ENCODE results near the gene KCTD5. TPM values are rescaled to one million over a fixed set of nuclear protein-coding genes. Genes with fewer than 3 reads are reported as not detected.

The KCTD5 gene
- total RNA-seq, 3 donors from 2014 or later (not counting 1 experiment from before 2014, with no cell fraction given): 34.2 to 37.9 (median 36.5) TPM

DNA sequence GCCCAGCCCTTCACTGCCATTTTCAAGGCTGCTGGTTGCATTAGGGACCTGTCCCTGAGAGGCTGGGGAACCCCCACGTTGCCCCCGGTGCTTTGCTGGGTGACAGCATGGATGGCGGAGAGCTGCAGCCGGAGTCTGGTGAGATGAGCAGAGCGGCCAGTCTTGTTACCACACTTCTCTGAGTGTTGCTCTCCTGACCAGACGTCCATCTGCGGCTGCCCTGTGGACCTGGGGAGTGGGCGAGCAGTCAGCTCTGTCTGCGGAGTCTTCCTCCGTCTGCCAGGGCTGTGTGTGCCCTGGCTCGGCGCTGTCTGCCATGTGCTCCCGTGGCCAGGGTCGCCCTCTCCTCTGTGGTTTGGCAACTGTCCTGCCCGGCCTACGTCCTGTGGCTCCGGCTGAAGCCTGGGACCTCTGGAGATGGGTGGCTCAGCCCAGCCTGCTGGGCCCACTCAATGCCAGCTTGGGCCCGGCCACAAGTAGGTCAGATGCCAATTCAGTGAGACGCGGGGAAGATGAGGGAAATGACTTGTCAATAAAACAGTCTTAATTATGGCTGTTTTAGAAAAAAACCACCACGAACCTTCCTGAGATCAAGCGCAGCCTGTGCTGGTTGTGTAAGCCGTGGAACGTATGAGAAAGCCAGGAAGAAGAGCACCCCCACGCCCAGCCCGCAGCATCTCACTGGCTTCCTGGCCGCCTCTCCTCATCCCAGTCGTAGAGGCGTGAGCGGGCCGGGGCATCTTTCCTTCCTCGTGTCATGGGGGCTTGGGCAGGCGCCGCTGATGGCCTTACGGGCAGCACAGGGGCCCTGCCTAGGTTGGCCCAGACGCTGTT lies 7.9 kb downstream of the KCTD5 start:
- Mint-ChIP-seq H3K27ac (peak overlapping the region in 1 of 2 donors; percentile 16), H3K36me3 (no peaks in the 10 kb centered on the region), H3K9me3 (no peaks in the 10 kb centered on the region), H3K4me1 (peaks cover 23 to 31% of the 10 kb centered on the region in 2 donors), H3K27me3 (ENCODE audit: low read depth in 2 of 2) (no peaks in the 10 kb centered on the region), H3K4me3 (no peak overlapping the region)
- Histone ChIP-seq H3K27me3 (ENCODE audit: control insufficient read depth, insufficient read depth, low read length) (no peaks in the 10 kb centered on the region), H3K9me3 (ENCODE audit: control insufficient read depth, insufficient read depth, low read length) (no peaks in the 10 kb centered on the region), H3K36me3 (ENCODE audit: control insufficient read depth, insufficient read depth, low read length) (peaks cover 20% of the 10 kb centered on the region), H3K27ac (ENCODE audit: low read length) (no peak overlapping the region), H3K4me1 (ENCODE audit: control insufficient read depth, insufficient read depth, low read length) (peaks cover 59% of the 10 kb centered on the region), H3K4me3 (ENCODE audit: low read length) (no peak overlapping the region)
- intact Hi-C loops (cut with micrococcal nuclease): no loop called here
- ATAC-seq: no peak
- DNase-seq: no peak
- TF ChIP-seq, protein P1, sequence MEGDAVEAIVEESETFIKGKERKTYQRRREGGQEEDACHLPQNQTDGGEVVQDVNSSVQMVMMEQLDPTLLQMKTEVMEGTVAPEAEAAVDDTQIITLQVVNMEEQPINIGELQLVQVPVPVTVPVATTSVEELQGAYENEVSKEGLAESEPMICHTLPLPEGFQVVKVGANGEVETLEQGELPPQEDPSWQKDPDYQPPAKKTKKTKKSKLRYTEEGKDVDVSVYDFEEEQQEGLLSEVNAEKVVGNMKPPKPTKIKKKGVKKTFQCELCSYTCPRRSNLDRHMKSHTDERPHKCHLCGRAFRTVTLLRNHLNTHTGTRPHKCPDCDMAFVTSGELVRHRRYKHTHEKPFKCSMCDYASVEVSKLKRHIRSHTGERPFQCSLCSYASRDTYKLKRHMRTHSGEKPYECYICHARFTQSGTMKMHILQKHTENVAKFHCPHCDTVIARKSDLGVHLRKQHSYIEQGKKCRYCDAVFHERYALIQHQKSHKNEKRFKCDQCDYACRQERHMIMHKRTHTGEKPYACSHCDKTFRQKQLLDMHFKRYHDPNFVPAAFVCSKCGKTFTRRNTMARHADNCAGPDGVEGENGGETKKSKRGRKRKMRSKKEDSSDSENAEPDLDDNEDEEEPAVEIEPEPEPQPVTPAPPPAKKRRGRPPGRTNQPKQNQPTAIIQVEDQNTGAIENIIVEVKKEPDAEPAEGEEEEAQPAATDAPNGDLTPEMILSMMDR (IDR thresholded peaks at IDR 0.05): no peak
- WGBS (ENCODE audit: insufficient coverage): 58% methylated on average over 36 of the region's 36 CpGs

DNA sequence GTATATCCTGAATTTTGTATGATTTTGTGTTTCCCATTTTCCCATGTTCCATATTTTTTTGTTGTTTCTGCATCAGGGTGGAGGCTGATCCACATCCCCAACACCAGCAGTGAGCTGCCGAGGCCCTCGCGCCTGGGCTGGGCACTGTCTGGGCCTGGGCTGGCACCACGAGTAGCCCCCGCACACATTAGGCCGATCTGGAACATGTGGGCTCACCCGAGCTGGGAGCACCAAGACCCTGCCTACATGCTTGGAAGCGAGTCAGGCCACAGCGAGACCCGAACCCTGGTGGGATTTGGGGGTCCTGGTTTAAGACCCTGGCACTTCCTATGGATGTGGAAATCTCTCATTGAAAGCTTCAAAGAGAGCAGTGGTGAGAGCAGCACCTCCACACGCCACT lies 8.5 kb downstream of the KCTD5 start:
- Histone ChIP-seq H3K4me3 (ENCODE audit: low read length) (no peak overlapping the region), H3K9me3 (ENCODE audit: control insufficient read depth, insufficient read depth, low read length) (no peaks in the 10 kb centered on the region), H3K4me1 (ENCODE audit: control insufficient read depth, insufficient read depth, low read length) (peaks cover 56% of the 10 kb centered on the region), H3K27me3 (ENCODE audit: control insufficient read depth, insufficient read depth, low read length) (no peaks in the 10 kb centered on the region), H3K36me3 (ENCODE audit: control insufficient read depth, insufficient read depth, low read length) (peaks cover 20% of the 10 kb centered on the region), H3K27ac (ENCODE audit: low read length) (no peak overlapping the region)
- ATAC-seq (no peak), DNase-seq (no peak)
- H3K27me3 Mint-ChIP-seq (ENCODE audit: low read depth in 2 of 2): no peaks in the 10 kb centered on the region
- peak overlapping the region in 1 of 2 donors; percentile 16 for H3K27ac Mint-ChIP-seq
- intact Hi-C loops (cut with micrococcal nuclease): no loop called here
- WGBS (ENCODE audit: insufficient coverage): 95% methylated on average over 11 of the region's 11 CpGs
- TF ChIP-seq, protein P1 (IDR thresholded peaks at IDR 0.05): no peak
- peaks cover 23 to 31% of the 10 kb centered on the region in 2 donors for H3K4me1 Mint-ChIP-seq
- peak overlapping the region; percentile 43 for H3K4me3 Mint-ChIP-seq
- no peaks in the 10 kb centered on the region for H3K36me3 Mint-ChIP-seq
- no peaks in the 10 kb centered on the region for H3K9me3 Mint-ChIP-seq

DNA sequence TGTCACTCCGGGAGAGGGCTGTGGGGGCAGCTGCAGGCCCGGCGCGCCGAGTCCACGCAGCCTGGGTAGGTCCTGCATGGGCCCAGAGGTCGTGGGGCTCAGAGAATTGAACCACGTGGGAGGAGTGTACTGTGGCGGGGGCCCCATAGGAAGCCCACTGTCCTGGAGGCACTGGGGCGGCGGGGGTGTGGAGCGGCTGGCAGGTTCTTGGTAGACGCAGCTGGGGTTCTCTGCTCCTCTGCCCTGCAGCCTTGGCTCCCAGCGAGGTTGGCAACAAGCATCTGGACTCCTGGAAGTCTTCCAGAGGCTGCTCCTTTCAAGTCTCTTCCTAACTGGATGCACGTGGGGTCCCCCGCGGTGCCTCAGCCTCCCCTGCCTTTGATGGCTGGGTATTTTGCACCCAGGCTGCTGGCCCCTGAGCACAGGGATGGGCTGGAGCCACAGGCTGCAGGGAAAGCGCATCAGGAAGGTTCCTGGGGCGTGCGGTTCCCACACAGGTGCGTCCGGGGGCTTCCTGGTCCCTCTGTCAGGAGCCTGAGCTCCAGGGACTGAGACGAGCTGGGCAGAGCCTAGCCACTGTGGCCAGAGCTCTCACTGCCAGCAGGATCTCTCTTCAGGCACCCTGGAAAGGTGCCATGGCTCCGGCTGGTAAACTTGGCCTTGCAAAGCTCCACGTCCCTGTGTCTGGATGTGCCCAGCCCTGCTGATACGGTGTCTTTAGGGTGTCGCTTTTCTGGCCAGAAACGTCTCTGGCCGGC lies 9.3 kb downstream of the KCTD5 start:
- no peak overlapping the region for H3K27ac Mint-ChIP-seq
- peaks cover 21% of the 10 kb centered on the region for H3K36me3 ChIP-seq (ENCODE audit: control insufficient read depth, insufficient read depth, low read length)
- no peaks in the 10 kb centered on the region for H3K27me3 ChIP-seq (ENCODE audit: control insufficient read depth, insufficient read depth, low read length)
- TF ChIP-seq, protein P1 (IDR thresholded peaks at IDR 0.05): no peak
- no peak overlapping the region for H3K27ac ChIP-seq (ENCODE audit: low read length)
- peaks cover 54% of the 10 kb centered on the region for H3K4me1 ChIP-seq (ENCODE audit: control insufficient read depth, insufficient read depth, low read length)
- H3K9me3 ChIP-seq (ENCODE audit: control insufficient read depth, insufficient read depth, low read length): no peaks in the 10 kb centered on the region
- no peak overlapping the region for H3K4me3 ChIP-seq (ENCODE audit: low read length)
- intact Hi-C loops (cut with micrococcal nuclease): no loop called here
- ATAC-seq (no peak), DNase-seq (no peak)
- H3K9me3 Mint-ChIP-seq: no peaks in the 10 kb centered on the region
- H3K4me3 Mint-ChIP-seq: no peak overlapping the region
- 95% methylated on average over 29 of the region's 29 CpGs for WGBS (ENCODE audit: insufficient coverage)
- peaks cover 22 to 30% of the 10 kb centered on the region in 2 donors for H3K4me1 Mint-ChIP-seq
- no peaks in the 10 kb centered on the region for H3K27me3 Mint-ChIP-seq (ENCODE audit: low read depth in 2 of 2)
- no peaks in the 10 kb centered on the region for H3K36me3 Mint-ChIP-seq

Measured in natural killer cell (primary cell).